A549 (cell line): ENCODE measurements around the gene PACSIN1. TPM values are rescaled to one million over a fixed set of nuclear protein-coding genes. Genes with fewer than 3 reads are reported as not detected.

Source experiments
- ATAC-seq, 2 experiments: fragments of 200-7000 bp in 1 of 2; fragments of >200 bp in 1 of 2; cut with Nextera tagmentation in 1 of 2; cut with Tn5 transposase in 1 of 2; 3 replicates each; pipeline versions ENCODE4 v1.8.0 to v1.9.1; 2018 to 2020; ENCODE audit warnings: mild to moderate bottlenecking in 1 of 2, moderate library complexity in 1 of 2
- CTCF ChIA-PET: fragments of 300-600 bp; sonication (Branson Sonifier 250); formaldehyde crosslinking; extraction: SDS; loops from one replicate; lab custom pipeline; 2021; ENCODE audit warnings: antibody characterized with exemption, inconsistent platforms; lab: Yijun Ruan, JAX
- POLR2A ChIA-PET: fragments of 350-600 bp; formaldehyde crosslinking; extraction: SDS; loops from one replicate; lab custom pipeline; 2021; ENCODE audit warnings: antibody characterized with exemption, inconsistent platforms; lab: Yijun Ruan, JAX
- DNase-seq, 2 experiments: peaks; one replicate each; pipeline versions ENCODE4 v3.0.0 to v3.0.0-alpha.2; 2011 to 2016; ENCODE audit warnings: low read depth in 1 of 2, low spot score in 1 of 2
- FAIRE-seq: peaks from 2 replicates; lab custom pipeline; 2011; peaks lifted over from hg19 to GRCh38; lab: Jason Lieb, UNC
- H3K27ac ChIP-seq, 2 experiments: fragments of >200 bp; sonication (Bioruptor Twin); formaldehyde crosslinking; 3 replicates each; pipeline ENCODE4 v1.5.1; 2016 to 2017
- H3K4me1 ChIP-seq: fragments of >200 bp; sonication (Bioruptor Twin); formaldehyde crosslinking; 3 replicates; pipeline ENCODE4 v1.6.1; 2016
- H3K4me2 ChIP-seq: fragments of >200 bp; sonication (Bioruptor Twin); formaldehyde crosslinking; 3 replicates; pipeline ENCODE4 v1.6.1; 2016
- H3K4me3 ChIP-seq: fragments of >200 bp; sonication (Bioruptor Twin); formaldehyde crosslinking; 3 replicates; pipeline ENCODE4 v1.5.1; 2016
- H3K9me3 ChIP-seq: fragments of >200 bp; sonication (Bioruptor Twin); formaldehyde crosslinking; 3 replicates; pipeline ENCODE4 v1.6.1; 2016
- ATOH8 ChIP-seq: fragments of 250-450 bp; sonication (Bioruptor Pico); IDR thresholded peaks from 2 replicates; pipeline ENCODE4 v1.5.0; 2020; ENCODE audit warnings: low read depth, mild to moderate bottlenecking, moderate library complexity
- BCL3 ChIP-seq: fragments of >200 bp; sonication (Bioruptor Twin); formaldehyde crosslinking; IDR thresholded peaks from 3 replicates; pipeline ENCODE4 v1.6.1; 2016
- CBX8 ChIP-seq: fragments of 200-600 bp; sonication (generic); IDR thresholded peaks from 2 replicates; pipeline ENCODE4 v1.6.1; 2016
- CHD4 ChIP-seq: fragments of 200-600 bp; sonication (generic); IDR thresholded peaks from 2 replicates; pipeline ENCODE4 v1.6.1; 2016; ENCODE audit warnings: antibody characterized with exemption, mild to moderate bottlenecking, borderline replicate concordance
- CTCF ChIP-seq: fragments of >200 bp; sonication (Bioruptor Twin); formaldehyde crosslinking; IDR thresholded peaks from 3 replicates; pipeline ENCODE4 v1.5.1; 2016
- EHF ChIP-seq: fragments of 250-450 bp; sonication (Bioruptor Pico); IDR thresholded peaks from 2 replicates; pipeline ENCODE4 v1.5.0; 2020; ENCODE audit warnings: mild to moderate bottlenecking
- ESRRA ChIP-seq: fragments of 150-350 bp; IDR thresholded peaks from 2 replicates; pipeline ENCODE4 v1.6.1; 2014; ENCODE audit warnings: mild to moderate bottlenecking, low read length, borderline replicate concordance
- FOSB ChIP-seq: fragments of 250-450 bp; sonication (Bioruptor Pico); IDR thresholded peaks from 2 replicates; pipeline ENCODE4 v1.5.0; 2020; ENCODE audit warnings: mild to moderate bottlenecking, moderate library complexity
- HES2 ChIP-seq: fragments of >200 bp; sonication (Bioruptor Twin); formaldehyde crosslinking; IDR thresholded peaks from 2 replicates; pipeline ENCODE4 v1.6.1; 2016
- HOXA7 ChIP-seq: fragments of 250-450 bp; sonication (Bioruptor Pico); IDR thresholded peaks from 2 replicates; pipeline ENCODE4 v1.5.0; 2020; ENCODE audit warnings: mild to moderate bottlenecking, moderate library complexity
- KDM5A ChIP-seq: fragments of 200-600 bp; sonication (generic); IDR thresholded peaks from 2 replicates; pipeline ENCODE4 v1.6.1; 2016; ENCODE audit warnings: antibody characterized with exemption, mild to moderate bottlenecking
- PBX3 ChIP-seq: IDR thresholded peaks from 2 replicates; pipeline ENCODE4 v1.6.1; 2012
- POLR2AphosphoS2 ChIP-seq: conservative IDR thresholded peaks from 2 replicates; pipeline ENCODE4 v1.6.1; 2012; ENCODE audit warnings: low read length, improper control_type of control experiment, inconsistent platforms
- RCOR1 ChIP-seq: fragments of 150-350 bp; IDR thresholded peaks from 2 replicates; pipeline ENCODE4 v1.6.1; 2014; ENCODE audit warnings: antibody characterized with exemption, low read length, low read depth
- RNF2 ChIP-seq: fragments of 200-600 bp; sonication (generic); IDR thresholded peaks from 2 replicates; pipeline ENCODE4 v1.6.1; 2016; ENCODE audit warnings: low read depth, mild to moderate bottlenecking, antibody characterized with exemption, moderate library complexity, borderline replicate concordance
- SREBF2 ChIP-seq: fragments of 450-650 bp; IDR thresholded peaks from 2 replicates; pipeline ENCODE4 v1.6.1; 2014; ENCODE audit warnings: mild to moderate bottlenecking, moderate library complexity
- TFCP2L1 ChIP-seq: fragments of 250-450 bp; sonication (Bioruptor Pico); IDR thresholded peaks from 2 replicates; pipeline ENCODE4 v1.5.0; 2021; ENCODE audit warnings: mild to moderate bottlenecking
- ZC3H11A ChIP-seq: fragments of 450-650 bp; IDR thresholded peaks from 2 replicates; pipeline ENCODE4 v1.6.1; 2014; ENCODE audit warnings: antibody characterized with exemption, mild to moderate bottlenecking
- ZSCAN20 ChIP-seq: fragments of 250-450 bp; sonication (Bioruptor Pico); IDR thresholded peaks from 2 replicates; pipeline ENCODE4 v1.8.0; 2022; ENCODE audit warnings: mild to moderate bottlenecking, moderate library complexity
- WGBS: methylation state at CpG from one replicate; pipeline ENCODE4 v1.1.6; 2017; ENCODE audit errors: missing lambda C conversion rate; 5-methylcytosine and 5-hydroxymethylcytosine counted together
- polyA plus RNA-seq, 4 experiments: library from polyadenylated mRNA; depleted of rRNA in 3 of 4; stranded (reverse); fragments of >200 nt; fragmentation: RNase III in 1 of 4; extraction: RNeasy Plus Mini Kit Qiagen cat#74134 plus additional on column Dnase treatment in 1 of 4; gene quantifications; 2 replicates in 3 of 4; 3 replicates in 1 of 4; pipeline ENCODE4 v1.2.3, GENCODE V29; 2011 to 2017
- TF ChIP-seq, protein P1 (sequence below): fragments of 250-450 bp; sonication (Bioruptor Pico); IDR thresholded peaks from 2 replicates; pipeline ENCODE4 v1.5.0; 2021; ENCODE audit warnings: mild to moderate bottlenecking, moderate library complexity, borderline replicate concordance
- TF ChIP-seq, protein P2 (sequence below): fragments of 450-650 bp; IDR thresholded peaks from 2 replicates; pipeline ENCODE4 v1.6.1; 2014; ENCODE audit warnings: antibody characterized with exemption
- TF ChIP-seq, protein P3 (sequence below): IDR thresholded peaks from 2 replicates; pipeline ENCODE4 v1.6.1; 2012; ENCODE audit warnings: low read depth, borderline replicate concordance

Gene PACSIN1
- polyA plus RNA-seq, 2 of the 4 experiments (the other 2 are of a cell fraction) = 0.14 to 0.30 TPM

DNA sequence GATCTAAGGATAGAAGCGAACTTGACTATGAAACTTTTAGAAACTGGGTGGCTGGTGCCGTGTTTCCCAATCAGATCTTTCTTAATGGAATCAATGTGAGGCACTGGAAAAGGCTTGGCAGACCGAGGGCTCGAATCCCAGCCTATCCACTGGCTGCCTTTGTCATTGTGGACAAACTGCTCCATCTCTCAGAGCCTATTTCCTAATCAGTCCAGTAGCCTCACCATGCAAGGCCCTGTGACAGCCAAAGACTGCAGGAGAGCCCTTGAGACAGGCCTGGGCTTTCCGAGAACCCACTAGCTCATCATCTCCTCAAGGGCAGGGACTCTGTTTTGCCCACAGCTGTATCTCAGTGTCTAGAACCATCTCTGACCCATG, 46.9 kb downstream of the PACSIN1 start:
- Histone ChIP-seq H3K9me3 (peaks cover 9% of the 10 kb centered on the region; the same call in 2 of the 3 replicates), H3K4me1 (no peaks in the 10 kb centered on the region), H3K4me2 (no peak overlapping the region), H3K27ac (no peak overlapping the region), H3K4me3 (no peak overlapping the region)
- 75% methylated on average over 4 of the region's 5 CpGs for WGBS
- TF ChIP-seq ESRRA = no peak
- no peak for TF ChIP-seq RNF2
- TF ChIP-seq TFCP2L1 = no peak
- no peak for TF ChIP-seq POLR2AphosphoS2
- no peak for TF ChIP-seq CHD4
- TF ChIP-seq ATOH8 (CRISPR knock-in tag) = no peak
- TF ChIP-seq FOSB (CRISPR knock-in tag) = no peak
- no peak for TF ChIP-seq RCOR1
- TF ChIP-seq HOXA7 (CRISPR knock-in tag) = no peak
- no peak for TF ChIP-seq KDM5A
- TF ChIP-seq, protein P1, sequence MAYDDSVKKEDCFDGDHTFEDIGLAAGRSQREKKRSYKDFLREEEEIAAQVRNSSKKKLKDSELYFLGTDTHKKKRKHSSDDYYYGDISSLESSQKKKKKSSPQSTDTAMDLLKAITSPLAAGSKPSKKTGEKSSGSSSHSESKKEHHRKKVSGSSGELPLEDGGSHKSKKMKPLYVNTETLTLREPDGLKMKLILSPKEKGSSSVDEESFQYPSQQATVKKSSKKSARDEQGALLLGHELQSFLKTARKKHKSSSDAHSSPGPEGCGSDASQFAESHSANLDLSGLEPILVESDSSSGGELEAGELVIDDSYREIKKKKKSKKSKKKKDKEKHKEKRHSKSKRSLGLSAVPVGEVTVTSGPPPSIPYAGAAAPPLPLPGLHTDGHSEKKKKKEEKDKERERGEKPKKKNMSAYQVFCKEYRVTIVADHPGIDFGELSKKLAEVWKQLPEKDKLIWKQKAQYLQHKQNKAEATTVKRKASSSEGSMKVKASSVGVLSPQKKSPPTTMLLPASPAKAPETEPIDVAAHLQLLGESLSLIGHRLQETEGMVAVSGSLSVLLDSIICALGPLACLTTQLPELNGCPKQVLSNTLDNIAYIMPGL (CRISPR knock-in tag) = no peak
- TF ChIP-seq HES2 = no peak
- no peak for TF ChIP-seq BCL3
- TF ChIP-seq CBX8 = no peak
- no peak for TF ChIP-seq EHF (CRISPR knock-in tag)
- TF ChIP-seq ZC3H11A = no peak
- TF ChIP-seq CTCF = no peak
- no peak for TF ChIP-seq PBX3
- ATAC-seq (no peak), DNase-seq (no peak), FAIRE-seq (no peak)
- POLR2A ChIA-PET = no interaction called here
- CTCF ChIA-PET = interaction anchor here (1.5 kb wide), 1 partner anchor 53 kb away, joined by 4 read pairs; no protein-coding TSS in a partner anchor

GRCh38 chr6:34513646-34514045, 47.8 kb downstream of the PACSIN1 start:
- no peak overlapping the region for H3K27ac ChIP-seq
- no peak overlapping the region for H3K4me3 ChIP-seq
- ChIA-PET CTCF (interaction anchor here (0.8 to 1.5 kb wide), 3 partner anchors 9 to 96 kb away, joined by 3 to 4 read pairs (median 4); no protein-coding TSS in a partner anchor), POLR2A (no interaction called here)
- H3K9me3 ChIP-seq = peaks cover 9% of the 10 kb centered on the region; the same call in 2 of the 3 replicates
- WGBS = 90% methylated on average over 3 of the region's 4 CpGs
- TF ChIP-seq, protein P2, sequence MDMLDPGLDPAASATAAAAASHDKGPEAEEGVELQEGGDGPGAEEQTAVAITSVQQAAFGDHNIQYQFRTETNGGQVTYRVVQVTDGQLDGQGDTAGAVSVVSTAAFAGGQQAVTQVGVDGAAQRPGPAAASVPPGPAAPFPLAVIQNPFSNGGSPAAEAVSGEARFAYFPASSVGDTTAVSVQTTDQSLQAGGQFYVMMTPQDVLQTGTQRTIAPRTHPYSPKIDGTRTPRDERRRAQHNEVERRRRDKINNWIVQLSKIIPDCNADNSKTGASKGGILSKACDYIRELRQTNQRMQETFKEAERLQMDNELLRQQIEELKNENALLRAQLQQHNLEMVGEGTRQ = no peak
- TF ChIP-seq, protein P3, sequence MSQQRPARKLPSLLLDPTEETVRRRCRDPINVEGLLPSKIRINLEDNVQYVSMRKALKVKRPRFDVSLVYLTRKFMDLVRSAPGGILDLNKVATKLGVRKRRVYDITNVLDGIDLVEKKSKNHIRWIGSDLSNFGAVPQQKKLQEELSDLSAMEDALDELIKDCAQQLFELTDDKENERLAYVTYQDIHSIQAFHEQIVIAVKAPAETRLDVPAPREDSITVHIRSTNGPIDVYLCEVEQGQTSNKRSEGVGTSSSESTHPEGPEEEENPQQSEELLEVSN = no peak
- no peak for TF ChIP-seq SREBF2
- no peak for TF ChIP-seq ZSCAN20 (CRISPR knock-in tag)
- DNase-seq = no peak
- no peak for ATAC-seq
- no peak overlapping the region for H3K4me2 ChIP-seq
- FAIRE-seq = no peak
- no peaks in the 10 kb centered on the region for H3K4me1 ChIP-seq
